C4-2B (cell line): ENCODE results near the gene MYADML2.

Source experiments
- CTCF ChIP-seq: fragments of 450-650 bp; conservative IDR thresholded peaks from 2 replicates; pipeline ENCODE4 v1.5.1; 2017; ENCODE audit warnings: mild to moderate bottlenecking
- ZFX ChIP-seq: fragments of 450-650 bp; IDR thresholded peaks from 2 replicates; pipeline ENCODE4 v1.6.1; 2017

- no peak for TF ChIP-seq CTCF
- no peak for TF ChIP-seq ZFX
These were observed 33.8 kb upstream of the MYADML2 start for GRCh38 chr17:81980707-81981343.
